Activated T-helper 1 cell treated with Interleukin-2 at 50 U/mL for 16 hours (primary cell): ENCODE results near the gene TEPSIN.

Experiments
- DNase-seq: peaks from one replicate; pipeline ENCODE4 v3.0.0-alpha.2; 2020; ENCODE audit warnings: low read depth

TEPSIN gene

DNA sequence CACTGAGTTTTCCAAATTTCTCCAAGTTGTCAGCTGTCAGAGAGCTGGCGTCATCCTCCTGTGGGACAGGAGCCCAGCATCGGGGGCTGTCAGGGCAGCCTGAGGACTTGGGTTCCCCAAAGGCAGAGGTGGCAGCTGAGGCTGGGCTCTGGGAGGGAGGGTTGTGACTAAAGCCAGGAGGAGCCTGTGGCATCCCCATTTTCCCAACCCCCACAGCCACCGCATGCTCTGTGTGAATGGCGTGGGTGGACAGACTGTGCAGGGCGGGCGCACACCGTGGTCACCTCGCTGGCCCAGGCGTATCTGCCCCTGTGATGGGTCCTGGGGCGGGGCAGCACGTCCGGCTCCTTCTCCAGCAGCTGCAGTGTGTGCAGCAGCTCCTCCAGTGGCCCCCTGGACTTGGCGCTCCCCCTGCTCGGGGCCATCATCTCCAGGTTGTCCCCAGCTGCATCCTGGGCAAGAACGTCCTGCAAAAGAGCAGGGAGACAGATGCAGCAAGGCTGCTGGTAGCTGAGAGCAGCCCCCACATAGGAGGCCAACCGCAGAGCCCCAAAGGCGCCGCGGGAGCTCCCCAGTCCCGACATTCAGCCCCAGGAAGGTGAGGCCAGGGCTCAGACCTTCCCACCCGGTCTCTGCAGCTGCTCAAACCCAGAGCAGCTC lies 40.9 kb downstream of the TEPSIN start:
- no peak for DNase-seq

DNA sequence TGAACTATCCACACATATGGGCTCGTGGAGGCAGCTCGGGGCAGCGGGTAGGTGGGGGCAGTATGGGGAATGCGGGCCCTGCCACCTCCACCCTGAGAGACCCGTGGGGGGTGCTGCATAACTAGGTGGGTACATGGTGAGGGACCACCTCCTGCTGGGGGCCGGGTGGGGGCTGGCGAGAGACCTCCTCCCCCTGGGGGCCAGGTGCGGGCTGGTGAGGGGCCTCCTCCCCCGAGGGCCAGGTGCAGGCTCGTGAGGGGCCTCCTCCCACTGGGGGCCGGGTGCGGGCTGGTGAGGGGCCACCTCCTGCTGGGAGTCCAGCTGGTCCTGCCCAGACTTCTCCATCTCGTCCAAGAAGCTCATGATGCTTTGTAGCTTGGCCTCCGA lies 41.5 kb downstream of the TEPSIN start:
- no peak for DNase-seq

DNA sequence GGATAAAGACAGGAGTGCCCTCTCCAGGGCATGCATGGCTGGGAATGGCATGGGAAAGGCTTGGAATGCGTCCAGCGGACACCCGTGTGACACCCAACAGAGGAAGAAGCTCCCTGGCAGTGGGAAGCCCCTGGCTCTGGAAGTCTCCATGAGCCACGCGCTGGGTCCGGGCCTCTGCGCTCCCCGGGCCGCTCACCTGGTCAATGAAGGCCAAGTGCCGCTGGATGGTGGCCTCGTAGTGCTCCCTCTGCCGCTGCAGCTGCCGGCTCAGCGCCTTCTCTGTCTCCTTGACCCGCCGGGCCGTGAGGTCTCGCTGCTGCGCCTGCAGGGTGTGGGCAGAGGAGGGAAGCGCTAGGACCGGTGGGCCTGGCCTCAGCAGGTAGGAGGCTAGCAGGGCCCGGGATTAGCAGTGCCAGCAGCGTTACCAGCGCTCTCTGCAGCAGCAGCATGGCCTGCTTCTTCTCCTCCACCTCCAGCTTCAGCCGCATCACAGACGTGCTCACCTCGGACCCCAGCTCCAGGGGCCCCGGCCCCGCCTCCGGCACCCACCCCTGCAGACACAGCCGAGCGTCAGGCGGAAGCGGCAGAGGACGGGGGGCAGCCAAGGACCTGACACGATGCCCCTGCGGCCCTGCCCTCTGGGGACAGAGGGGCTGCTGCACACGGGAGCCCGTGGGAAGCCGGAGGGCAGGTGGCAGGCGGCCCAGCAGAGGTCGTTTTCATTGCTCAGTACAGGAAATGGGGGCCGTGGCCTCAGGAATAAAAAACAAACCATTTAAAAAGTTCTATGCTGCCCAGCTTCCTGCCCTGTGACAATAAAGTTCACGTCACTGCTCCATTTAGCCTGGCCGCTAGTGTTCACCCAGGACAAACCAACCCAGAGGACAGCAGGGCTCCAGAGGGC lies 42.1 kb downstream of the TEPSIN start:
- DNase-seq: no peak

DNA sequence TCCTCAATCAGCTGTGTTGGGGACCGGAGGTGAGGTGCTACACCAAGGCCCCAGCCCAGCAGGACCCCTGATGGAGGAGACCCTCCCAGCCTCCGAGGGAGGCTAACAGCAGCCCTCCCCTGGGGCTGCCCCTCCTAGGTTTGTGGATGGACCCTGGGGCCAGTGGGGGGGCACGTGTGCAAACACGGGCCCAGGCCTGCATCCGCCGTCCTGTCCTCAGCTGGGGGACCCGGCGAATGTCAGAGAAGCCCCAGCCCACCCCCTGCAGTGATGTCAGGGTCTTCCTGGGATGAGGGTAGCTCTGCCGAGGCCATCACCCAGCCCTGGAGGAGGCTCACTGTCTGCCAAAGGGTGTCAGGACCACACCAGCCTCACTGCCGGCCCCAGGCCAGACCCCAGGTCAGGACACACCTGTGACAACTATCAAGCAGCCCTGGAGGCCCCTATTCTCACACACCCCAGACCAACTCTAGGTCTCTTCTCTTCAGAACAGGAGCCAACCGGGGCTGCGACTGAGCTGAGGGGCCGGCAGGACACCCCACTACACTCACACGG lies 42.8 kb downstream of the TEPSIN start:
- no peak for DNase-seq

DNA sequence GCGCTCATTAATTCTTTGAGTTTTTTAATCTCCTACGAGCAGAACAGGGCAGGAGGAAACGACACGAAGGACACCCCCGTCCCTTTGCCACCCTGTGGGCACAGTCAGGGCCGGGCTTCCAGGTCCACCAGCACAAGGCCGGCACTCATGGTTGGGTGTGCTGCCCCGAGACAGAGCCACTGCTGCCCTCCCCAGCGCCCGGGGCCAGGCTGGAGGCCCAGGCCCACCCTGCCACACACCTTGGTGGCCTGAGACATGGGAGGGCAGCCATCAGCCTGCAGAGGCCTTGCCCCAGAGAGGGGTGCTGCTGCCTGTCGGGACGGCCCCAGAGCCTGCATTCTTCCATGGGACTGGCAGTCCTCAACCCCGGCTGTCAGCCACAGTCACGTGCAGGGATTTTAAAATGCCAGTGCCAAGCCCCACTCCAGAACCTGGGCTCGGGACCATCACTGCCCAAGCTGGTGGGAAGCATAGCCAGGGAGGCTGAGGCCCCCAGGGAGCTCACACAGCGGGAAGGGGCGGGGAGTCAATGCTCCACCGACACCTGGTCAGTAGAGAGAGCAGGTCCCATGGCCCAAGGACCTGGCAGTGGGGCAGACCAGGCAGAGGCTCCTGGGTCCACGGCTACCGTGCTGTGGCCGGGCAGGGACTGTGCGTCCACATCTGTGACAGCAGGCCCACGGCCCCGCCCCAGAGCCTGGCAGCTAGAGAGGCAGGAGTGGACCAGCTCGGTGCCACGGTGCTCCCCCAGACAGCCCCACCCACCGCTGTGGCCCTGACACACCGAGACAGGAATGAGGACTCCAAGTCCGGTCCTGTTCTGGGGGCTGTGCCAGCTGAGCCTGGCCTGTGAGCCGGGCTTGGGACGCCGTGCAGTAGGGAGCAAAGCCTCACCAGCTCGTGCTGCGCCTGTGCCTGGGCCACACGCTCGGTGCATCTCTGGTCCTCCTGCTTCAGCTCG lies 43.6 kb downstream of the TEPSIN start:
- DNase-seq: no peak

DNA sequence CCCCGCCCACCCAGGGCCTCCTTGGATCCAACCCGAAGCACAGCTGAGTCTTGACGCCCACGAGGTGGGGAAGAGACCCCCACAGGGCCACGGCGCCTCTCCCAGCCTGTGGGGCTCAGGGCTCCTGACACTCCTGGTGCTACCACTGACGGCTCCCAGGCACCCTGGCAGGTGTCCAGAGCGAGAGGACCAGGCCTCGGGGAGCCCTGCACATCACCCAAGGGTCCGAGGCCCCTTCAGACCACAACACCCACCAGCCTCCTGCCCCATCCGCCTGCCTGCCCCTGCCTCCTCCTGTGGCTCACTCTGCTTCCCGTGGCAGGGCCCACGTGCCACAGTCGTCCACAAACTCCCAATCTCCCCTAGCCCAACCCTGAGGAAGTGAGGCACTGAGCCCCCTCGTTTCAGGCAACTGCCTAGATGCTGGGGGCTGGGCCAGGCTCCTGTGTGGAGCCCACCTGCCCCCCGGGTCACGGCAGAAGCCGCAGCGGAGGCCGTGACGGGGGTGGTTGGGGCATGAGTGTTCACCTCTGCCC lies 44.6 kb downstream of the TEPSIN start:
- DNase-seq: no peak

DNA sequence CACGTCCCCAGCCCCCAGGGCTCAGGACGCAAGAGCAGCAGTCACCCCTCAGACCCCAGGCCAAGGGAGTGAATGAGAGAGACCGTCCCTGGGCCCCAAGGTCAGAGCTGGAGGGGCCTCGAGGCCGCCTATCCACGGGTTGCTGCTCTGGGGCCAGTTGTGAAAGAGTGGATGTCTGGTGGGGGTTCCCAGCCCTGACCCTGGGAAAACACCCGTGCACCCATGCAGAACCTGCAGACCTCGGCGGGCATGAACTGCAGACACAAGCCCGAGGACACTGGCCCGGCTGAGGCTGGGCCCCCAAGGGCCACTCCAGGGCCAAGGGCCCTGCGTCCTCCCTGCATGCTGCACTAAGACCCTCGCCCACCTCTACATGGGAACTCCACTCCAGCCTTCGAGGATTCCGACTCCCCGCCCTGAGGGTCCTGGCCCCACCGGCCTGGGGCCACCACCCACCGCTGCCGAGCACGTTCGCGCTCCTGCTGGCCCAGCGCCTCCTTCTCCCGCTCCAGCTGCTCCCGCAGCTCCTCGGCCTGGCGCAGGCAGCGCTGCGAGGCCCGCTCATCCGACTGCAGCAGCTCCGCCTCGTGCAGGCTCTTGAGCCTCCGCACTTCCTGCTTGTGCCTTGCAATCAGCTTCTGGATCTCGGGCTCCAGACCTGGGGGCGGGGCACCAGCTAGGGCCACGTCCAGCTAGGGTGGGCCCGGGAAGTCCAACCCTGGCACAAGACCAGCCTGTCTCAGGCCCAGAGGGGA lies 45.2 kb downstream of the TEPSIN start:
- DNase-seq: no peak

DNA sequence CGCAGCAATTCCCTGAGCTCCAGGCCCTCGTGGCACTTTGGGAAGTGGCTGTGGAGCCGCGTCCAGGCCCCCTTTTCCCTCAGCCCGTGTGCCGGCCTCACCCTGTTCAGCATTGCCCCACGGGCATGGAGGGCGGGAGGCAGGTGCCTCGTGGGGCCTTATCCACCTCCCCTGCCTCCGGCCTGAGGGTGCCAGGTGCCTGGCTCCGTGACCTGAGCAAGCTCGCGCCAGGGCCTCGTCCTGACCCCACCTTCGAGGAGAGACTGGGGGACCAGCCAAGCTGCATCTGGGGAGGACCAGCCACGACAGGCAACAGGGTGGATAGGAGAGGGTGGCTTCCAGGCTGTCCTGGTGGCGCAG lies 45.8 kb downstream of the TEPSIN start:
- no peak for DNase-seq

DNA sequence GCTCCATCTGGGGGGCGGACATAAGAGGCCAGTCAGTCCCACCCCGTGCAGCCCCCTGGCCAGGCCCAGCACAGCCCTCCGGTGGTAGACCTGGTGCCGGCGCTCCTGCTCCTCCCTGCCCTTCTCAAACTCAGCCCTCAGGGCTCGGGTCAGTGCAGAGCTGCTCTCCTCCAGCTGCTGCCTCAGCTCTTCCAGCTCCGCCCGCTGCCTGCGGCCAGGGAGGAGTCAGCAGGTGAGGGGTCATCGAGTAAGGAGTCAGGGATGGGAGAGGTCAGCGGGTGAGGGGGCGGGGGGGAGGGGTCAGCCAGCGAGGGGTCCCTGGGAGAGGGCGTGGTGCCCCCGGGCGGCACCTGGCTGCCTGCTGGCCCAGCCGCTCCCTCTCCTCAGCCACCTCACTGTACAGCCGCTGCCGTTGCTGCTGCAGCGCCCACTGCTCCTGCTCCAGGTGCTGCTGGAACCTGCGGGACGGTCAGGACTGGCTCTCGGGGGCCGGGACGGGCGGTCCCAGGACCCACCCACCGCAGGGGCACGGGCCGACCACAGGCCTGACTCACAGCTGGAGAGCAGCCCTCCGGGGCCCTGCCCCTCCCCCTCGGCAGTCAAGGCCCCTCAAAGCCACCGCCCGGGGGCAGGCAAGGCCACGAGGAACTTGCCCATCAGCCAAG lies 46.3 kb downstream of the TEPSIN start:
- no peak for DNase-seq

DNA sequence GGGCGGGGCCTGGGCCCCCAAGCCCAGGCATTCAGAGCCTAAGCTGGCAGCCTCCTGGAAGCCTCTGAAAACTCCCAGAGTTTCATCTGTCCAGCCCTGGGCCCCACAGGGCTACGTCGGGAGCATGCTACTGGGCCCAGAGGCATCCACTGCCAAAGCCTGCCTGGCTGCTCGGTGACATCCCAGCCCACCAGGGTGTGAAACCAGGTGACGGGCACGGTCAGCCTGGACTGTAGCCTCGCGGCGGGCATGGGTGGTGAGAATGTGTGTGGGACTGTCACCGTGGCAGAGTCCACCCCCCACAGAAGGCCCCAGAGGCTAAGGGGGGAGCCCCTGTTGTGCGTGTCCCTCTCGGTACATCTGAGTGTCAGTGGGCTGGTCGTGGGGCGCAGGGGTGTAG lies 47.2 kb downstream of the TEPSIN start:
- no peak for DNase-seq

DNA sequence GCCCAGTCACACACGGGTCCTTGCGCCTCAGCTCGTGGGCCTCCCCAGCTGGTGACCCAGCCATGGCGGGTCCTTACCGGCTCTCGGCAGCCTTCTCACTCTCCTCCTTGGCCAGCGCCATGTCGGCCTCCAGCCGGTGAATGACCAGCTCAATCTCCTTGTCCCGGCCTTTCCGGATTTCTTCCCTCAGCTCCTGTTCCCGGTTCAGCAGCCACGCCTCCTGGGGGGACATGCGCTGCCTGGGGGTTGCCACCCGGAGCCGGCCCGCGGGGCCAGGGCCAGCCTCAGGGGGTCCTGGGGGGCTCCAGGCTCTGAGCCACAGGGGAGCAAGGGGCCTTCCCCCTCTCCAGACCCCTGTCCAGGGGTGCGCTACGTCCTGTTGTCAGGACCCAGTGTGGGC lies 47.7 kb downstream of the TEPSIN start:
- no peak for DNase-seq

DNA sequence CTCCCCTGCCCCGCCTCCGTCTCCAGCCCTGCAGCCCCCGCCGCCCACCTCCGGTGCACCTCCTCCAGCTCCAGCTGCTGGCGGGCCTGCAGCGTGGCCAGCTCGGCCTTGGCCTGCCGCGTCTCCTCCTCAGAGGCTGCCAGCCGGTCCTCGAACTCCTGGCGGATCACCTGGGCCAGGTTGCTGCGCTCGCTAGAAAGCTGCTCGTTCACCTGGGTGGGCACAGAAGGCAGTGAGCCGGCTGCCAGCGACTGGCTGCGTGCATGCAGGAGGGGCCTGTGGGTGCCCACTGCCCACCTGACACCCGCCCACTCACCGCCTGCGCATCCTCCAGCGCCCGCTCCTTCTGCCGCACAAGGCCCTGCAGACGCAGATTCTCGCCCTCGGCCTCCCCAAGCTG lies 48.3 kb downstream of the TEPSIN start:
- no peak for DNase-seq

DNA sequence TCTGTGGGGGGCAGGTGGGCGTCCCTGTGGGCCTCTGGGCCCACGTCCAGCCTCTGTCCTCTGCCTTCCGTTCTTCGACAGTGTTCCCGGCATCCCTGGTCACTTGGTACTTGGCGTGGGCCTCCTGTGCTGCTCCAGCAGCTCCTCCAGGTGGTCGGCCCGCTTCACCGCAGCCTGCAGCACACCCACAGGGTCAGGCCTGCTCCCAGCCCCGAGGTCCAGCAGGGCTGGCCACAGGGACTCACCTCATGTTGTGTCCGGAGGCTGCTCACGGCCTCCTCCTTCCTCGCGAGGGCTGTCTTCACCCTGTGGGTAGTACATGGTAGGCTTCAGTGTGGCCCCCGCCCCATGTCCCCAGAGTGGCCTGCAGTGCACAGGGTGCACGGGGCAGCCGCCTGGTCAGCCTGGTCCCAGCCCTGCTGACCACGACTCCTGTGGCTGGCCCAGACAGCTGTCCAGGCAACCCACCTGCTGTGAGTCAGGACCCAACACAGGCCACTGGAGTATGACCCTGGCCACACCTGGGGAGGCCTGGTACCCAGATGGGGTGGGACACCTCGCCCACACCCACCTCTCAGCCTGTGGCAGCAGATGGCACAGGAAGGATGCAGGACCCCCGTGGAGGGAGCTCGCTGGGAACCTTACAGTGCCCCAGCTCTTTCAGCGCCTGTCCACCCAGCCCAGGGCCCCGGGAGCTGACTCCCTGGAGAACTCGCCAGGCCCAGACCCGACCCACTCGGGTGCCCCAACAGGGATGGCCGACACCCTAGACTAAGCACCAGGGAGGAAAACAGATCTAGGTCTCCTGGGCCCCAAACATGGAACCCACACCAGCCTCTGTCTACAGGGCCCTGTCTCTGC lies 49.0 kb downstream of the TEPSIN start:
- no peak for DNase-seq

DNA sequence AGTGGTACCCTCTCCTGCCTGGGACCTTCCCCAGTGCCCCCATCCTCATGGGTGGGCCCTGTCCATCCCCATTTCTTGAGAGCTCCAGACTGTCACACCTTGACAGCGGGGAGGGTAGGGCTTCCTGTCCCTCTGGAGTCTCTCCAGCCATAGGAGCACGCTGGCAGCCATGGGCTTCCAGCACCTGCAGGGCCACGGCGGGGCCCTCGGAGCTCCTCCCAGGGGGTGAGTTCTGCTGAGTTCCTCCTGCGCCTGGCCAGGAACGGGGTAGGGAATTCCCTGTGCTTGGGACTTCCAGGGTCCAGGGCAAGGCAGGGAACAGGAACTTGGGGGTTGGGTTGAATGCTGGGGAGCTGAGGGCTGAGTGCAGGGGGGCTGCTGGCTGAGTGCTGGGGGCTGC lies 49.8 kb downstream of the TEPSIN start:
- DNase-seq: no peak

DNA sequence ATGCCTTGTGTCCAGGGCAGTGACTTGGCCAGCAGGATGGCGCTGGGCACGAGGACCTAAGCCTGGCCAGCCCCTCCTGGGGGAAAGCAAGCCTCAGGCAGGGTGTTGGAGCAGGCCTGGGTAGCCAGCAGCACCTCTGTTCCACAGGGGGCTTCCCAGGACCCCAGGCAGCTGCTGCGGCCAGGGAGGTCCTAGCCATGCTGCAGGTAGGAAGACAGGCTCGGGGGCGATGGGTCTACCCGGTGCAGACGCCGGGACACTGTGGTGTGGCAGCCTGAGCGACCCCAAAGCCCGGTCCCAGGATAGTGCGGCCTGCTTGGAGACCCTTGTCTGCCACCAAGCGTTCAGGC lies 50.4 kb downstream of the TEPSIN start:
- DNase-seq: no peak

DNA sequence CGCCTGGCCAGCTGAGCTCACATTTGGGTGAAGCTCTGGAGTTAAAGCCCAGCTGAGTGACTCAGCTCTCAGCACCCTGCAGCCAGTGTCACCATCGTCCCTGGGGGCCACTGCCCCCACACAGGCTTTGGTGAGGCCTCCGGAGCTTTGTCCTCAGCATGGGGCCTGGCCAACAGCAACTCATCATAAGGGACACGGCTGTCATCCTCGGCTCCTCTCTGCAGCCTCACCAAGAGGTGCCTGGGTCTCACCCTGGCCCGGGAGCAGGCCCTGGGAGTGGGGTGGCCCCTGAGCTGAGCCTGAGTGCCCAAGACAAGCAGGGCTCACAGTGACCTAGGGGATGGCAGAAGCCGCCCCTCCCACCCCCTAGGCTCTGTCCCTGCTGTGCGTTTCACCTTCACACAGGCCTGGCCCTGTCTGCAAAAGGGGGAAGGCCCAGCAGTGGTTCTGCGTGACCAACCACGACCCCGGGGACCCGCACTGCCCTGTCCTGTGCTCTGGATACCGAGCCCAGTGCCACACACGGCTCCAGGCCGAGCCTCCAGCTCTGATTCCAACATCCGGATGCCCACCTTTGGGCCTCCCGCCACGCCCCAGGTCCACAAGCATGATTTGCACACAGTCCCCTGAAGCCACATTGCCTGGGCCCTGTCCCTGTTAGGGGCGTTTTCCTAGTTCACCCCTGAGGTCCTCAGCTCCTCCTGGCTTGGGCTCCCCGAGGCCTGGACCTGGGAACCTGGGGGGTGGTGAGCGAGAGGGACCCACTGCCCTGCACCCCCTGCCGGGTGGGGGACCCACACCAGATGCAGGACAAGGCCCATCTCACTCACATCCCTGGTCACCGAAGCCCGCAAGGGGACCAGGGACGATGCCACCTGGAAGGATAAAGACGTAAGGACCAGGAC lies 51.0 kb downstream of the TEPSIN start:
- no peak for DNase-seq

DNA sequence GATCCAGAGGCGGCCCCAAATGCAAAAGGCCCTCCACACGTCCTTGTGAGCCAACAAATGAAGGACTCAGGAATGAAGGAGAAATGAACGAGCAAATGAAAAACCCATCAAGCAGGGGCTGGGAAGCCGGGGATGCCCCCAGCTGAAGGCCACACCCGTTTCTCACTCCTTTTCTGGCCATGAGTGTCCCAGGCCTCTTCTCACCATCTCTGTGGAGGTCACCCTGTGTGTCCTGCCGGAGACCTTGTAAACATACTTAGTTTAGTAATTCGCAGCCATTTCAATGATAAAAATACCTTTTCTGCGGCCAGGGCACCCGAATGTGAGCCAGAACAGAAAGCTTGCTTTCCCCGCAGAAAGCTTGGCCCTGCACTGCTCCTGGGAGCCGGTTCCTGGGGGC lies 51.7 kb downstream of the TEPSIN start:
- DNase-seq: no peak

DNA sequence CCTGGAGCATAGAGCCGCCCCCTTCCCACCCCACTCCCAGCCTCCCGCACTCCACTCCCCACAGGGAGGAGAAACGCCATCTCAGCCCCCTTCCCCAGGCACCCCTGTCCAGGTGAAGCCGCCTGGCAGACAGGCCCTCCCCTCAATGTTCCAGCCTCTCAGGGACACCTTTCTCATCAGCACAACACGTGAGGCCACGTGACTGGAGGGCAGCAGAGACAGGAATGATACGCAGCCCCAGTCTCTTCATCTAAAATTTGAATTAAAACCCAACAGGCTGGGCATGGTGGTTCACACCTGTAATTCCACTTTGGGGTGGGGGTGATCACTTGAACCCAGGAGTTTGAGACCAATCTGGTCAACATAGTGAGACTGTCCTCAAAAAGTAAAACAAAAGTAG lies 52.7 kb downstream of the TEPSIN start:
- no peak for DNase-seq

DNA sequence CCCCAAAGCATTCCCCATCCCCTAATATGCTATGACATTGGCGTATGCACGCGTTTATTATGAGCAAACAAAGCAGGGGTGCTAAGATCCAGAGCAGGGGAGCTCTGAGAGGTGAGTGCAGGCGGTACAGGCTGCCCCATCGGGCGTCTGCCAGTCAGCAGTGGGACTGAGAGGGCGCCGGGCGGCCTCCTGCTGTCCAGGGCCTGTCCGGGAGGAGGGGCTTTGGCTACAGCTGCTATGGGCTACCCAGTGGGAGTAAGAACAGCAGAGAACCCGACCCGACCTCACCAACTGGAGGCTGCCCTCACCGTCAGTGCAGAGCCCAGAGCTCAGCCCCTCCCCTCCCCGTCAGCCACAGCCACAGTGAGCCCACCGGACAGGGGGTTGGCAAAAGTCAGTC lies 54.3 kb downstream of the TEPSIN start:
- DNase-seq: no peak
